ENCODE results near the gene VPS39. TPM values are rescaled to one million over a fixed set of nuclear protein-coding genes. Genes with fewer than 3 reads are reported as not detected.

VPS39 gene
- total and polyA plus RNA-seq, 2 of the 8 experiments (the other 6 are each of a cell fraction or from before 2014, with no cell fraction given): 34.4 to 36.6 TPM

GRCh38 chr15:42185801-42186200 is 22.3 kb downstream of the VPS39 start:
- H4K8ac ChIP-seq (ENCODE audit: extremely low read depth, insufficient read depth, low read length): no peak overlapping the region
- H3K4me2 ChIP-seq (ENCODE audit: insufficient read depth in 1 of 2, low read depth in 2 of 2, low read length in 2 of 2): no peak overlapping the region
- DNase-seq (ENCODE audit: low read depth in 1 of 2, low spot score in 2 of 2) (no peak), FAIRE-seq (no peak)
- no peak overlapping the region for H2AK5ac ChIP-seq (ENCODE audit: low read depth, low read length)
- H3K9ac ChIP-seq (replicated peaks in 1 of 4; ENCODE audit: extremely low read depth in 1 of 4, low read depth in 3 of 4, low read length in 3 of 4): no peak overlapping the region
- TF ChIP-seq SIX5 (IDR thresholded peaks at IDR 0.05; ENCODE audit: low read depth, low read length) (no peak), EZH2 (IDR thresholded peaks at IDR 0.05; ENCODE audit: low read depth, low read length, severe bottlenecking) (no peak), POLR2AphosphoS5 (IDR thresholded peaks at IDR 0.05; ENCODE audit: low read depth, low read length) (no peak)
- H3K36me3 ChIP-seq (ENCODE audit: control insufficient read depth in 2 of 4, insufficient read depth in 4 of 4, low read length in 3 of 4): peaks cover 0 to 49% (median 26%) of the 10 kb centered on the region in 4 experiments; a peak in 6 of 8 replicates
- no peak overlapping the region for H3K18ac ChIP-seq (ENCODE audit: extremely low read depth, low read length)
- H3K79me1 ChIP-seq (ENCODE audit: low read depth, low read length): no peaks in the 10 kb centered on the region
- no peak overlapping the region for H3K14ac ChIP-seq (ENCODE audit: insufficient read length)
- no peak overlapping the region for H3K56ac ChIP-seq (replicated peaks; ENCODE audit: insufficient read length, low read depth, low read length)
- no peaks in the 10 kb centered on the region for H3K27me3 ChIP-seq (replicated peaks in 1 of 4; ENCODE audit: control insufficient read depth in 3 of 4, extremely low read depth in 1 of 4, insufficient read depth in 3 of 4, low read length in 3 of 4)
- H4K91ac ChIP-seq (replicated peaks; ENCODE audit: insufficient read length, low read length): no peak overlapping the region
- no peaks in the 10 kb centered on the region for H3K79me2 ChIP-seq (ENCODE audit: control insufficient read depth in 1 of 2, insufficient read depth in 2 of 2, low read length in 2 of 2)
- H3K23me2 ChIP-seq (ENCODE audit: low read depth, low read length): no peaks in the 10 kb centered on the region
- POLR2A ChIA-PET (ENCODE audit: partially characterized antibody): no interaction called here
- H3K9me3 ChIP-seq (ENCODE audit: insufficient read depth in 2 of 2, low read depth in 1 of 2, low read length in 1 of 2): no peaks in the 10 kb centered on the region
- no peak overlapping the region for H2BK20ac ChIP-seq (ENCODE audit: low read length)
- H2BK5ac ChIP-seq (ENCODE audit: low read depth, low read length): no peak overlapping the region
- no peak overlapping the region for H2BK12ac ChIP-seq (ENCODE audit: low read depth, low read length)
- H2AFZ ChIP-seq (ENCODE audit: low read length): no peak overlapping the region
- no peak overlapping the region for H3K27ac ChIP-seq (ENCODE audit: low read depth, low read length)
- no peak overlapping the region for H2BK120ac ChIP-seq (replicated peaks; ENCODE audit: low read depth, low read length)
- no peak overlapping the region for H3K4ac ChIP-seq (replicated peaks; ENCODE audit: insufficient read length, low read depth, low read length)
- WGBS, 2 experiments (ENCODE audit: extremely low coverage in 1 of 2, insufficient coverage in 1 of 2, insufficient read length in 1 of 2, insufficient replicate concordance in 2 of 2, low coverage in 1 of 2, low lambda C conversion rate in 2 of 2, missing lambda C conversion rate in 1 of 2): 100% methylated on average over 1 of the region's 1 CpG; no CpG with 5 or more reads in 1 of the 2 experiments
- no peak overlapping the region for H3K4me3 ChIP-seq (ENCODE audit: extremely low read depth in 1 of 4, insufficient read depth in 2 of 4, low read depth in 3 of 4, low read length in 4 of 4)
- no peak overlapping the region for H4K5ac ChIP-seq (ENCODE audit: insufficient read length, low read depth, low read length)
- H3K4me1 ChIP-seq (replicated peaks in 1 of 4; ENCODE audit: control insufficient read depth in 3 of 4, insufficient read depth in 4 of 4, low read length in 3 of 4): no peaks in the 10 kb centered on the region
- H4K20me1 ChIP-seq (replicated peaks in 1 of 2; ENCODE audit: control insufficient read depth in 1 of 2, insufficient read depth in 2 of 2, low read length in 2 of 2): peaks cover 0 to 5% of the 10 kb centered on the region in 2 experiments
- H2BK15ac ChIP-seq (ENCODE audit: low read length): no peak overlapping the region
- CTCF ChIA-PET (ENCODE audit: partially characterized antibody): no interaction called here
- H3K23ac ChIP-seq (ENCODE audit: insufficient read length): no peak overlapping the region
